ENCODE measurements around the gene CCNL2.
"Not testable (repeated sequence)": the region's sequence is repeated elsewhere in the genome, so short reads cannot be mapped to it uniquely, and the experiment has no call there.

CCNL2 gene

DNA sequence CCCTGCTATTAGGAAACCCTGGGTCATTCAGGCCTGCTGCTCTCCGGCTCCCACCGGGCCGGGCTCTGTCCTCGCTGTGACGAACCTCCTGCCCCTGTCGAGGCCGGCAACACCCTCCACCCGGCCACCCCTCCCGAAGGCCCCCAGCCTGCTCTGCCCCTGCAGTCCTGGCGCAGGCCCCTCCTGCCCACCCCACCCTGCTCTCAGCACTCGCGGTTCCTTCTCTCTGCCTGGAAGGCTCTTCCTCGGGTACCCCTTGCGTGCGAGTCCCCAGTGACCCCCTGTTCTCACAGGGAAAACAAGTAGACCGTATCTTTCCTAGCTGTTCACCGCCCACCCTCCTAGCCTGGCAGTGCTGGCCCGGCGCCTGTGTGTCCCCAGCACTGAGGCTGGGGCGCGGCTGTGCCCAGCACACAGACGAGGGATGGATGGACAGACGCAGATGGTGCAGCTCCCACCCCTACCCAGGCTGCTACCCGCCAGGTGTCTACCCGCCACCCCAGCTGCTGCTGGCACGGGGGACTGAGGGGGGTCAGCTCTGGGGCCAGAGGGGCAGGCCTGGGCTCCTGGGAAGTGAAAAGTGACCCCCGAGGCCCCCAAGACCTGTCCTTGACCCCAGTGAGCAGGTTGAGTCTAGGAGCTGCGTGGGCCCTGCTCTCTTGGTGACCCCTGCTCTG is 33.3 kb upstream of the CCNL2 start:
- no peak for DNase-seq

DNA sequence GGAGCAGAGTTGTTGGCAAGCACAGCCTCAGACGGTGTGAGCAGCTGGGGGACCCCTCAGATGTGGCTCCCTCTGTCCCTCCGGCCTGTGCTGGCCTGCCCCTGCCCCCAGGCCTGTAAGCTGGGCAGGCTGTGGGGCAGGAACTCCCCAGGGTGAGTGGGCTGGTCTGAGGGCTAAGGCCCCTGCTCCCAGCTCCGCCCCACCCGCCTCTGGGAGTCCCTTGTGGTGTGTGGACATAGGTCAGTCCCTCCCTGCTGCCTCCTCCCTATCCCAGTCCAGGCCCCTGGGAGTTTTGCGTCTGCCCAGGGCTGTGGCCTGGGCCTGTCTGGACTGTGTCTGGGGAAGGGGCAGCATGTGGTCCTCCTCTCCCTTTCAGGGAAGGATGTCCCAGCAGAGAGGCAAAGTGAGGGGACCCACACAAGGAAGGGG is 32.7 kb upstream of the CCNL2 start:
- no peak for DNase-seq

DNA sequence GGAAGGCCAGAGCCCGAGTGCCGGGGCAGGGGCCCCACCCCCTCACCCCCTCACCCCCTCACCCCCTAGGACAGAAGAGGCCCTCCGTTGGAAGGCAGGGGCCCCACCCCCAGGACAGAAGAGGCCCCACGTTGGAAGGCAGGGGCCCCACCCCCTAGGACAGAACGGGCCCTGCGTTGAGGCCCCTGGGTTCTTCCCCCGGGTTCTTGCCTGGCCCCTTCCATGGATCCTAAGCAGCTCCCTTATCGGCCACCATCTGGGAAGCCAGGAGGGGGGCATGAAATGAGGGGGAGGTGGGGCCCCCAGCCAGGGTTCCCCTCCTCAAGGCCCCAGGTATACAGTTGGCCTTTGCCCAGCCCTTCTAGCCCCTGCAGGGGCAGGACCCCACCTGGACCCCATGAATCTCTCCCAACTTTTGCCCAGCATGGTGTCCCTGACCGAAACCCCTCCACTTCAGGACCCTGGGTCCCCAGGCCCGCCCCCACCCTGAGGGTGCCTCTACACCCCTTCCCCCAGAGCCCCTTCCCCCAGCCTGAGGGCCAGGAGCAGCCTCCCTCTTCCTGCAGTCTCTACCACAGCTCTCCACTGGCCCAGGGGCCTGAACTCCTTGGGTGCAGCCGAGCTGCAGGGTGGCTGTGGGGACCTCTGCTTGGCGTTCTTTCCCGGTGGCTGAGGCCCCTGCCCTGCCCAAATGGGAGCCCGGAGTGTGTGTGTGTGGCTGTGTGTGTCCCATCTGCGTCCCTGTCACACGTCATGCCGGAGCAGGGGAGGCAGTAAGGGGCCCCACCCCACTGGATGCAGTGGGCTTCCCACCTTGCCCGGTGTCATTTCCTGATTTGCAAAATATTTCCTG is 32.1 kb upstream of the CCNL2 start:
- no peak for DNase-seq

DNA sequence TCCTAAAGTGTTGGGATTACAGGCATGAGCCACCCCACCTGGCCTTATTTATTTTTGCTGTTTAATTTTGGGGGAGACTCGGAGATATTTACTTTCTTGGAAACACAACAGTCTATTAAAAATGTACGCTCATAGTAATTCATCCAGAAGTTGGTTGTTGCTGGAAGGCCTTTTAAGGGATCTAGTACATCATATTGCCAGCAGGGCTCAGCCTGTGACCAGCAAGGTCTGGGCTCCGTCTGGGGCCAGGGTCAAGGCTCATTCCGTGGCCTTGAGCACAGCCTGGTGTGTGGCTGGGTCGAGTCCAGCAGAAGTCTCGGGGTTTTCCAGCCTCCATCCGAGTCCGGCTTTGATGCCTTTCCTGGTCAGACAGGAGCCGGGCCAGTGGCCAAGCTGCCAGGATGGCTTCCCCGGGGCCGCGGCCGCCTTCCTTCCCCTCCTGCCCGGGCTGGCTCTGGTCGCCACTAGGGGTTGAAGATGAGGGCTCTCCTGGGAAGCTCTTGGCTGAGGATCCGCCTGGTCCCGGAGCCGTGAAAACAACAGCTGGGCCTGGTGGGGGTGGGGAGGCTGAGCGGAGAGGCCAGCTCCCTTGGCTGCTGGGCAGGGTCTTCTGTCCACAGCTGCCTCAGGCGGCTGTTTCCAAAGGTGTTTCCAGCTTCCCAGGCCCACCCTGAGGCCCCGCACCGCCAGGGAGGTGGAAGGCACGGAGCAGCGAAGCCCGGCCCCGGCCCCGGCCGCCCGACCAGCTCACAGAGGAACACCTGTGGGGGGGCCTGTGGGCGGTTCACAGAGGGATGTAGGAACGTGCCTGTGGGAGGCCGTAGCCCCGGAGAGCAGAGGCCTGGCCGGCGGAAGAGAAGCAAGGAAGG is 31.2 kb upstream of the CCNL2 start:
- DNase-seq: no peak

DNA sequence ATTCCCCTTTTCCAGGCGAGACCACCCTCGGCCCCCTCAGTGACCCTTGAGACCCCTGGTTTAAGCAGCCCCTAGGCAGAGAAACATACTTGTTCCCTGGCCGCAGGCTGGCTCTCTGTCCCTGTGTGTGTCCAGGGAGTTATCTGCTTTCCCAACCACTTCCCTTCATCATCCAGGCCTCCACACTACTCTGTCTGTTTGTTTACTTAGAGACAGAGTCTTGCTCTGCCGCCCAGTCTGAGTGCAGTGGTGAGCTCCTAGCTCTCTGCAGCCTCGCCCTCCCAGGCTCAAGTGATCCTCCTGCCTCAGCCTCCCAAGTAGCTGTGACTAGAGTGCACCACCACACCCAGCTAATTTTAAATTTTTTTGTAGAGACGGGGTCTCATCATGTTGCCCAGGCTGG is 30.5 kb upstream of the CCNL2 start:
- no peak for DNase-seq

DNA sequence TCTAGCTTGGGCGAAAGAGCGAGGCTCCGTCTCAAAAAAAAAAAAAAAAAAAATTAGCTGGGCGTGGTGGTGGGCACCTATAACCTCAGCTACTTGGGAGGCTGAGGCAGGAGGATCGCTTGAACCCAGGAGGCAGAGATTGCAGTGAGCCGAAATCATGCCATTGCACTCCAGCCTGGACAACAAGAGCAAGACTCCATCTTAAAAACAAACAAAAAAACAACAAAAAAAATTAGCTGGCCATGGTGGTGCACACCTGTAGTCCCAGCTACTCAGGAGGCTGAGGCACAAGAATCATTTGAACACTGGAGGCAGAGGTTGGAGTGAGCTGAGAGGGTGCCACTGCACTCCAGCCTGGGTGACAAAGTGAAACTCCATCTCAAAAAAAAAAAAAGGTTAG is 29.8 kb upstream of the CCNL2 start:
- not testable (repeated sequence) for DNase-seq

DNA sequence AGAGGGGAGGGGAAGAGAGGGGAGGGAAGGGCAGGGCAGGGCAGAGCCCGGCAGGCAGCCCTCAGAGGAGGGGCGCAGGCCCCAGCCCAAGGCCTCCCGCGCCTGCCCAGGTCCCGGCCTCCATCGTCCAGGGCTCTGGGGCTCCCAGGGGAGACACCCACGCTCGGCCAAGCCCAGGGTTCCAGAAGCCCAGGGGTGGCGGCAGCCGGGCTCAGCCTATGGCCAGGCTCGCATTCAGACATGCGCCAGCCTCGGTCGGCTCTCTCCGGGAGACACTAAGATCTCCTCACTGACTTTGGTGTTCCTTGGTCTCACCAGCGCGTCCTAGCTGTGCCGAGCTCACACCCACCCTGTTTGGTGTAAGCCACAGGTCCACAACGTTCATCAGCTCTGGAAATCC is 29.0 kb upstream of the CCNL2 start:
- no peak for DNase-seq

DNA sequence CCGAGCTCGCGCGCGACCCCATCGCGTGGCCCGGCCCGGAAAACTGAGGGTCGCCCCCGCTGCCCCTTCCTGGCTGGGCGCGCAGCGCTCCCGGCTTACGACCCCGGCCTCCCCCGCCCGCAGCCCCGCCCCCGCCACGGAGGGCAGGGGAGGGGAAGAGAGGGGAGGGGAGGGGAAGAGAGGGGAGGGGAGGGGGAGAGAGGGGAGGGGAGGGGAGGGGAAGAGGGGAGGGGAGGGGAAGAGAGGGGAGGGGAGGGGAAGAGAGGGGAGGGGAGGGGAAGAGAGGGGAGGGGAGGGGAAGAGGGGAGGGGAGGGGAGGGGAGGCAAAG is 28.6 kb upstream of the CCNL2 start:
- DNase-seq: no peak

DNA sequence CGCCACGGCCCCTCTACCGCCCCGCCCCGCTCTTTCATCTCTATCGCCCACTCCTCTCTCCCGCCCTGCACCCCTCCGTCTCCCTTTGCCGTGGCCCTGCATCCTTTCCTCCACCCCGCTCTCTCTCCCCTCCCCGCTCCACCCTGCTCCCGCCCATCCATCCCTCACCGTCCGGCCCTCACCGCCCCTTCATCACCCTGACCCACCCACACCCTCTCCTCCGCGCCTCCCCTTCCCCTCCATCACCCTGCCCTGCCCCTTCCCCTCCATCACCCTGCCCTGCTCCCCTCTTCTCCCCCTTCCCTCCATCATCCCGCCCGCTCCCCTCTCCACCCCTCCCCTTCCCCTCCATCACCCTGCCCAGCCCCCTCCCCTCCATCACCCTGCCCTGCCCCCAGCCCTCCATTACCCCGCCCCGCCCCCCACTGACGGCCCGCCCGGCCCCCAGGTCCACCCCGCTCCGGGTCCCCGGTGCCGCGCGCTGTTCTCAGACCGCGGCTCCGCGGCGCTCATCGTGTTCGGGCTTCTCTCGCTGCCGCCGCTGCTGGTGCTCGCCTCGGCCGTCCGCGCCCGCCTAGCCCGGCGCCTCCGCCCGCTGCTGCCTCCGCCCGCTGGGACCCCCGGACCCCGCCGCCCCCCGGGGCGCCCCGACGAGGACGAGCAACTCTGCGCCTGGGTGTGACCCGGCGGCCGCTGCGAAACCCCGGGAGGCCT is 28.1 kb upstream of the CCNL2 start:
- no peak for DNase-seq

DNA sequence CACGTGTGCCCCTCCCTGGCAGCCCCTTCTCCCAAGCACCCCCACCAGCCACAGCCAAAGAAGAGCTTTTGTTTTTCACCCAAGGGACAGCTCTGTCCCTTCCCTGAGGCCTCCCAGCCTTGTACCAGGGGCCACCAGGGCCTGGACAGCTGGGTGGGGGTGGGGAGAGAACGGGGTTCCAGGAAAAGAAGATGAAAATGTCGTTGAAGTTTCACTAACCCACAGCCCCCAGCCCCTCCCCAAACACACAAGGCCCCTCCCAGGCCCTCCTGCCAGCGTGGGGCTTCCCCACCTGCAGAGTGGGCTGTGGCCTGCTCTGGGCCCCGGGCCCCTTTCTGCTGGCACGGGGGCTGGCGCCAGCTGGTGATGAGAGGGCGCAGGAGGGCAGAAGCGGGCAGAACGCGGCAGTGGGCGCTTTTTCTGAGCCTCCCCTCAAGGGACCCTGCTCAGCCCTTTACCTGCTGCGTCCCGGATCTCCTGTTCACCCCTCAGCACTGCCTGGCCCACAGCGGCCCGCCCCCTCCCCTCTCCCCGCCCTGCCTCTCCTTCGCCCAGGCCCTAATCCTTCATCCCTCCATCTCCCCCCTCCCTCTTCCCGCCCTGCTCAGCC is 27.5 kb upstream of the CCNL2 start:
- DNase-seq: no peak

DNA sequence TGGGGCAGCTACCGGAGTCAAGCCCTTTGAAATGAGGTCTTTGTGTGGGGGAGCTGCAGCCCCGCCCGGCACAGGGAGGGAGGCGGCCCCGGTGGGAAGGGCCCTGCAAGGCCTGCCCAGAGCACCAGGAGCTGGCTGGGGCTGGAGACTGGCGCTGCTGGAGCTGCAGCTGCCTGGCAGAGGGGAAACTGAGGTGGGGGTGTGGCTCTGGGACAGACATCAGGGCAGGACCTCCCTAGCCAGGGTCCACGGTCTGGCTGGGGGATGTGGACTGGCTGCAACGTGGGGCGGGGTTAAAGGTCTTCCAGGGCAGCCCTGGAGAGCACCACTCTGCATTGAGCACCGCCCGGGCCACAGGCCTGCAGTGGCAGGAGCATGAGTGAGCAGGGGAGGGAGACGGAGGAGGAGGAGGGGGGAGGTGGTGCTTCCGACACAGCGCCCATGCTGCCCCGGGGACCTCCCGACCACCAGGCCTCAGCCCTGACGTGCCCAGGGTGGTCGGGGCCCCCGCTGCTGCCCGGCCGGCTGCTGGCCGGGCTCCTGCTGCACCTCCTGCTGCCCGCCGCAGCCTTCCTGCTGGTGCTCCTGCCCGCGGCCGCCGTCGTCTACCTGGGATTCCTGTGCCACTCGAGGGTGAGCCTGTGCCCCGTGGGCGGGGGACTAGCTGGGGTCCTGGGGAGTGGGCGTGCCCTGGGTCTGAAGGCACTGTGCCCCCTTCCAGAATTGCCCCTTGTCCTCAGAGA is 26.8 kb upstream of the CCNL2 start:
- no peak for DNase-seq

DNA sequence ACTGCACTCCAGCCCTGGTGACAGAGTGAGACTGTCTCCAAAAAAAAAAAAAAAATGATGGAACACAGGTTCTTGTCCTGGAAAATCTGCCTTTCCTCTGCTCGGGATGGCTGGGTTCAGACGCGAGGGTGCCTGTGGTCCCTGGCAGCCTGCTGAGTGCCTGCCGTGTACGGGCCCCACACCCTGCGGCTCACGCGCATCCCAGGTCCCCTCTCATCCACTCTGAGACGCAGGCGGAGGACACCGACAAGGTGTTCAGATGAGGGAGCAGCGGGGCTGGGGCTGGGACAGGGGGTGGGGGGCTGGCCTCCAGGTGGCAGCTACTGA is 26.3 kb upstream of the CCNL2 start:
- no peak for DNase-seq

DNA sequence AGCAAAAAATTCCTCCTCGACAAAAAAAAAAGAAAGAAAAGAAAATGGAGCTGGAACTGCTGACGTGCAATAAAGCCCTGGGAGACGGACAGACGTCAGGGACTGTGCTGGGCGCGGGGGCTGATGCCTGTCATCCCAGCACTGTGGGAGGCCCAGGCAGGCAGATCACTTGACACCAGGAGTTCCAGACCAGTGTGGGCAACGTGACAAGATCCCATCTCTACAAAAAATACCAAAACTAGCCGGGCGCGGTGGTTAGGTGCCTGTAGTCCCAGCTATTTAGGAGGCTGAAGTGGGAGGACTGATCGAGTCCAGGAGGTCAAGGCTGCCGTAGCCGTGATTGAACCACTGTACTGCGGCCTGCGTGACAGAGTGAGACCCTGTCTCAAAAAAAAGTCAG is 25.6 kb upstream of the CCNL2 start:
- no peak for DNase-seq

DNA sequence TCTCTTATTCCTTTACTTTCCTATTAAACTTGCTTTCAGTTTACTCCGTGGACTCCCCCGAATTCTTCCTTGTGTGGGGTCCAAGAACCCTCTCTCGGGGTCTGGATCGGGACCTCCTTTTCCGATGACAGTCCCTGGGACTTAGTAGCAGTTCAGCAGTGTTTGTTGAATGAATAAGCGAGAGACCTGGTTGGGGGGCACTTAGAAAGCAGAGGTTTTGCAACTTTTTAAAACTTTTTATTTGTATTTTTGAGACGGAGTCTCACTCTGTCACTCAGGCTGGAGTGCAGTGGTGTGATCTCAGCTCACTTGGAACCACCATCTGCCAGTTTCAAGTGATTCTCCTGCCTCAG is 24.1 kb upstream of the CCNL2 start:
- DNase-seq: no peak

DNA sequence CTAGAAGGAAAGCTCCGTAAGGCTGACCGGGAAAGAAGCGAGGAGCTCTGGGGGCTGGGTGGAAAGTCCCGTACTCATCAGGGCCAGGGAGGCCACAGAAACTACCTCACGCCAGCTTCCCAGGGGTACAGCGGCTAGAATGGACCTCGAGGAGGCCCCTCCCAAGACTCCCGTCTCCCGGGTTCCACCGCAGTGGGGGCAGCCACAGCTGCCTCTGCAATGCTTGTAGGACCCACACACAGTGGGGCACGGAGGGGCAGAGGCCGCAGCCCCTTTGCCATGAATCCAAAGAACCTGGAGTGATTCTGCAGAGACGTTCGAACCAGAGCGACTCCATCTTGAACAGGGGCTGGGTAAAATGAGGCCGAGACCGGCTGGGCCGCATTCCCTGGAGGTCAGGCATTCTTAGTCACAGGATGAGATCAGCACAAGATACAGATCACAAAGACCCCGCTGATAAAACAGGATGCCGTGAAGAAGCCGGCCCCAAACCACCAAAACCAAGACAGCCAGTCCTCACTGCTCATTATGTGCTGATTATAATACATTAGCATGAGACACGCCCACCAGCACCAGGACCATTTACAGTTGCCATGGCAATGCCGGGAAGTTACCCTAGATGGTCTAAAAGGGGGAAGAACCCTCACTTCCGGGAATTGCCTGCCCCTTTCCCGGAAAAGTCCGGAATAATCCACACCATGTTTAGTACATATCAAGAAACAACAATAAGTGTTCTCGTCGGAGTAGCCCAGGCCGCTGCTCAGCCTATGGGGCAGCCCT is 23.5 kb upstream of the CCNL2 start:
- DNase-seq: no peak

DNA sequence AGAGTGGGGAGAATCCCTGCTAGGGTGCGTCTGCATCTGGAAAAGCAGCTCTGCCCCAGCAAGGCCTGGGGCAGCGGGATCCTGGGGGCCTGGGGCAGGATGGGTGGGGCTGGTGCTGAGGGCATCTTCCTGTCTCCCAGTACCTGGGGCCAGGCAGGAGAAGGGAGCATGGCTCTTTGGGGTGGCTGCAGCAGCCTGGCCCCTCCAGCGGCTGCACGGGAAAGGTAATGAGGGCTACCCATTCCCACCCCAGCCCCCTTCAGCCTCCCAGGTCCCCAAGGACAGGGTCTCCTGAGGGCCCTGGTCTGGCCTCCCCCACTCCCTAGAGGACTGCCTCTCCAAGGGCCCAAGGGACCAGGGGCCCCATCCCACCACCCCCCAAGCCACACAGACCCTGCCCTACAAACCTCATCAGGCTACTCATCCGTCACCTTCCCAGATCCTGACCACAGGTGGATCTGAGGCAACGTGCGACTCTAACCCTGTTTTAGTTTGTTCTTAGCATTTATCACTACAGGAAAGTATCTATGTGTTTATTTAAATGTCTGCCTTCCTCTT is 22.9 kb upstream of the CCNL2 start:
- no peak for DNase-seq

DNA sequence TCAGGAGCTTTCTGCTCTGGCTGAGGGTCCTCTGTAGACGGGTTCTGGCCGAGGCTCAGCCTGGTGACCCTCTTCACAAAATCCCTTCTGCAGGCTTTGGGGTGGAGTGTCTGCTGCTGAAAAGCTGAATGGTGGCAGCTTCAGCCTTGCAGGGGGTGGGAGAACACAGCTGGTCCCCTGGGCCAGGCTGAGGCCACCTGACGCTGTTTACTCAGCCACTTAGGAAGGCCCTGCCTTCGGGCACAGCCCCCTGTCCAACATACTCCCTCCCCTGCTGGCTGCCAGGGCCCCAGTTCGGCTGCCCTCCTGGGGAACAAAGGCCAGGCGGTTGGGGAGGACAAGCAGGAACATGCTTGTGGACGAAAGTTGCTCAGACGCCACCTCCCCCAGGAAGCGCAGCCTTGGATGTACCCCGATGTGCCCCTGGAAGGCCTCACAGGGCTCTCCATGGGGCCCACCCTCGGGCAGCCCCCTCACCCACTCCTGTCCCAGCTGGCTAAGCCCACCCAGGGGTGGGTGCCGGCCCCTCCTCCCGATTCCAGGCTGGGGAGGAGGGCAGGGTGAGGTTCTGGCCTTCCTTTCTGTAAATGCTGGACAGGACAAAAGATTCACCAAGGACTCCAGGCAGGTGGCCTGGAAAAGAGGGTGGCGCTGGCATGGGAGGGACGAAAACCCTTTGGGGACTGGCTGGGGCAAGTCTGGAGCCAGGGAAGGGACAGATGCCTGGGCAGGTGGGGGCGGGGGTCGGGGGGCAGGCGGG is 22.2 kb upstream of the CCNL2 start, which contains the start of gene ANKRD65:
TSS of gene ANKRD65 (minus strand) at position 130 of the 760 bp plus-strand sequence. CDS start 271 bp downstream, outside the sequence.
- no peak for DNase-seq

DNA sequence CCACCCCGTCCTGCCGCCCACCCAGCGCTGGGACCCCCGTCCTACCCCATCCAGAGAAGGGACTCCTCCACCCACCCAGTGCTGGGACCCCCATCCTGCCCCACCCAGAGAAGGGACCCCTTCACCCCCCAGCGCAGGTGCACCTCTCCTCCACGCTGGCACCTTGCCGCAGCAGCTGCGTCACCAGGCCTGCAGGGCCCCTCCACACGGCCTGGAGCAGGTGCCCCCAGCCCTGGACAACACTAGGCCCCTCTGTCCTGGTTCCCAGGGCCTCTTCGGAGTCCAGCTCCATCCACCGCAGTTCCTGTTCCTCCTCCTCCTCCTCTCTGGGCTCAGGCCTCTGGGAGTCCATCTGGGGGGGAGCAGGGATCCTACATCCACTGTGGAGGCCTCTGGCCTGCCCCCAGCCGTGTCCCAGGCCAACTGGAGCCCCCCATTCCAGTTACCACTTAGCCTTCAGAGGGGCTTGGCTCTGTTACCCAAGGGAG is 21.6 kb upstream of the CCNL2 start:
- no peak for DNase-seq
